ENCODE results near the gene AKAP13. TPM values are rescaled to one million over a fixed set of nuclear protein-coding genes. Genes with fewer than 3 reads are reported as not detected.

Gene AKAP13
- polyA plus RNA-seq, 1 donor from 2014 or later, result 152 TPM

DNA sequence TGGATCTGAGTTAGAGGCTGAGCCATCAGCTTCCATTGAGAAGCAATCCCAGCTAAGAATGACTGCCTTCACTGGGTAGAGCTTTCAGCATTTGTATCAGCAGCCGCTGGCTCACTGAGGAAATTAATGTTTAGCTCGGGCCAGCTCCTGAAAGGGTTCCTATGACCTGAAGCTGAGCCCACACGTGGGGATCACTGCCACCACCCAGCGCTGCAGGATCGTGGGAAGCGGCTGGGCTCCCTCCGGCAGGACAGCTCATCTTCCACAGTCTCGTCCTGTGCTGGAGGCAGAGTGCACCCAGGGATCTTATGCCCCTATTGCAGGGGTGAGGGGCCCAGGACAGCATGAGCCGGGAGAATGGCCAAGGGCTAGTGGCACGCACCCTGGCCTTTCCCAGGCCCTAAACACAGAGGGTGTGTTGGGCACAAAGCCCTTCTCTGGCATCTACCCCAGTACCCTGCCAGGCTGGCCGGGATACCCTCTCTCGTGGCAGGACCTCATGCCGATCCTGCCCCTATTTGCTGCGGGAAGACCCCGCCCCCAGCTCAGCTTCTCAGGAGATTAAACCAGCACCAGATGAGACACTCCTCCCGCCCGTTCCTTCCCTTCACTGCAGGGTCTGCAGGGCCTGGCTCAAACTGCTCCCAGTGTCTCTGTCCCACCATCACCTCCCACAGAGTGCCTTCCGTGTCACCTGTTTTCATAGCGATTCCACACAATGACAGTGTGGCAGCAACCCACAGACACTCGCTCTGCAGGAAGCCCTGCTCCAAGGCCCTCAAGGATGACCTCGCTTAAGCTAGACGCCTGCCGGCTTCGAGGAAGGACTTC lies 385.8 kb downstream of the AKAP13 start:
- H3K4me1 Mint-ChIP-seq, result peaks cover 0 to 1% (median 0%) of the 10 kb centered on the region in 3 donors
- H3K4me3 Mint-ChIP-seq, result no peak overlapping the region
- H3K27ac Mint-ChIP-seq, result no peak overlapping the region
- H3K9me3 Mint-ChIP-seq, result no peaks in the 10 kb centered on the region
- peaks cover 8% of the 10 kb centered on the region for H3K36me3 Mint-ChIP-seq
- H3K27me3 Mint-ChIP-seq, result no peaks in the 10 kb centered on the region

DNA sequence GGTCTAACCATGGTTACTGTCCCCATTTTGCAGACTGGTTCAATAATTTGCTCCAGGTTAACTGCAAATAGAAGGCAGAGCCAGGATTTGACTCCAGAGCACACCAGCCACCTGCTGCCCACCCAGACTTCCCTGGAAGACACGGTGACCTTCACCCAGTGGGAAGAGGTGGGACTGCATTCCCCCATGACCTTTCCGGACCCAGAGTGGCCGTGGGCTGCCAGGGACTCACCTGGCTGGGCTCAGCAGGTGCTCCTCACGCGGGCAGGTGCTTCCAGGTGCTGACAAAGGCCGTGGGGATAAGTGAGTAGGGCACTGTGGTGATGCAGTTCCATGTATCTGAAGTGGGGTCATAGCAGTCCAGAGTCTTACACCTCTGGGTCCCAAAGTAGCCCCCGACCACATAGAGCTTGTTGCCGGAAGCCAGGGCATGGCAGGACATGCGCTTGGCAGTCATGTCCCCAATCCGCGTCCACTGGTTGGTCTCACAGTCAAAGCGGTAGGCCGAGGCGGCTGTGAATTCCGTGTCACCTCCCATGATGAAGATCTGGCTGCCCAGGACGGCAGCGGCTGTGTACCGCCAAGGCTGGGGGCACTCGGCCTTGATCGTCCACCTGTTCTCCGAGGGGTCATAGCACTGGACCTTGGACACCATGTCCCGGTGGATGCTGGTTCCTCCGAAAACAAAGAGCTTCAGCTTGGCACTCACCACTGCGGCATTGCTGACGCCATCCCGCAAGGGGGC lies 387.6 kb downstream of the AKAP13 start:
- Mint-ChIP-seq H3K4me1 (no peaks in the 10 kb centered on the region), H3K36me3 (peaks cover 2% of the 10 kb centered on the region), H3K9me3 (no peaks in the 10 kb centered on the region), H3K27ac (no peak overlapping the region), H3K27me3 (no peaks in the 10 kb centered on the region), H3K4me3 (no peak overlapping the region)

- H3K9me3 Mint-ChIP-seq, result no peaks in the 10 kb centered on the region
- no peaks in the 10 kb centered on the region for H3K4me1 Mint-ChIP-seq
- no peak overlapping the region for H3K27ac Mint-ChIP-seq
- no peak overlapping the region for H3K4me3 Mint-ChIP-seq
- peaks cover 2% of the 10 kb centered on the region for H3K36me3 Mint-ChIP-seq
- H3K27me3 Mint-ChIP-seq, result no peaks in the 10 kb centered on the region
Observed at GRCh38 chr15:85768595-85769168, 388.3 kb downstream of the AKAP13 start.

- Mint-ChIP-seq H3K4me3 (no peak overlapping the region), H3K27ac (no peak overlapping the region), H3K27me3 (no peaks in the 10 kb centered on the region), H3K4me1 (no peaks in the 10 kb centered on the region), H3K9me3 (no peaks in the 10 kb centered on the region), H3K36me3 (peaks cover 2% of the 10 kb centered on the region)
Observed at GRCh38 chr15:85769182-85769900, 388.9 kb downstream of the AKAP13 start.

GRCh38 chr15:85770096-85771041 lies 390.0 kb downstream of the AKAP13 start:
- H3K27me3 Mint-ChIP-seq, result no peaks in the 10 kb centered on the region
- H3K36me3 Mint-ChIP-seq, result peaks cover 2% of the 10 kb centered on the region
- no peaks in the 10 kb centered on the region for H3K9me3 Mint-ChIP-seq
- H3K27ac Mint-ChIP-seq, result no peak overlapping the region
- H3K4me1 Mint-ChIP-seq, result no peaks in the 10 kb centered on the region
- no peak overlapping the region for H3K4me3 Mint-ChIP-seq

- Mint-ChIP-seq H3K27ac (no peak overlapping the region), H3K36me3 (peaks cover 2% of the 10 kb centered on the region), H3K4me3 (no peak overlapping the region), H3K27me3 (no peaks in the 10 kb centered on the region), H3K4me1 (no peaks in the 10 kb centered on the region), H3K9me3 (no peaks in the 10 kb centered on the region)
Observed at GRCh38 chr15:85771271-85771670, 390.9 kb downstream of the AKAP13 start.

- no peaks in the 10 kb centered on the region for H3K4me1 Mint-ChIP-seq
- no peak overlapping the region for H3K4me3 Mint-ChIP-seq
- no peak overlapping the region for H3K27ac Mint-ChIP-seq
- H3K27me3 Mint-ChIP-seq, result no peaks in the 10 kb centered on the region
- H3K36me3 Mint-ChIP-seq, result peaks cover 2% of the 10 kb centered on the region
- no peaks in the 10 kb centered on the region for H3K9me3 Mint-ChIP-seq
Observed at GRCh38 chr15:85771781-85772445, 391.5 kb downstream of the AKAP13 start.

GRCh38 chr15:85772668-85773067 lies 392.3 kb downstream of the AKAP13 start:
- Mint-ChIP-seq H3K27me3 (no peaks in the 10 kb centered on the region), H3K9me3 (no peaks in the 10 kb centered on the region), H3K27ac (no peak overlapping the region), H3K36me3 (no peaks in the 10 kb centered on the region), H3K4me3 (peak overlapping the region in 1 of 4 donors; percentile 51), H3K4me1 (no peaks in the 10 kb centered on the region)

- H3K4me3 Mint-ChIP-seq, result peak overlapping the region in 2 of 4 donors; percentile 45 to 51
- H3K27me3 Mint-ChIP-seq, result no peaks in the 10 kb centered on the region
- no peaks in the 10 kb centered on the region for H3K4me1 Mint-ChIP-seq
- no peaks in the 10 kb centered on the region for H3K36me3 Mint-ChIP-seq
- no peaks in the 10 kb centered on the region for H3K9me3 Mint-ChIP-seq
- H3K27ac Mint-ChIP-seq, result no peak overlapping the region
Observed at GRCh38 chr15:85773249-85773648, 392.8 kb downstream of the AKAP13 start.

GRCh38 chr15:85773970-85774369 lies 393.6 kb downstream of the AKAP13 start:
- no peak overlapping the region for H3K4me3 Mint-ChIP-seq
- H3K4me1 Mint-ChIP-seq, result no peaks in the 10 kb centered on the region
- H3K9me3 Mint-ChIP-seq, result no peaks in the 10 kb centered on the region
- no peaks in the 10 kb centered on the region for H3K36me3 Mint-ChIP-seq
- no peak overlapping the region for H3K27ac Mint-ChIP-seq
- H3K27me3 Mint-ChIP-seq, result no peaks in the 10 kb centered on the region

DNA sequence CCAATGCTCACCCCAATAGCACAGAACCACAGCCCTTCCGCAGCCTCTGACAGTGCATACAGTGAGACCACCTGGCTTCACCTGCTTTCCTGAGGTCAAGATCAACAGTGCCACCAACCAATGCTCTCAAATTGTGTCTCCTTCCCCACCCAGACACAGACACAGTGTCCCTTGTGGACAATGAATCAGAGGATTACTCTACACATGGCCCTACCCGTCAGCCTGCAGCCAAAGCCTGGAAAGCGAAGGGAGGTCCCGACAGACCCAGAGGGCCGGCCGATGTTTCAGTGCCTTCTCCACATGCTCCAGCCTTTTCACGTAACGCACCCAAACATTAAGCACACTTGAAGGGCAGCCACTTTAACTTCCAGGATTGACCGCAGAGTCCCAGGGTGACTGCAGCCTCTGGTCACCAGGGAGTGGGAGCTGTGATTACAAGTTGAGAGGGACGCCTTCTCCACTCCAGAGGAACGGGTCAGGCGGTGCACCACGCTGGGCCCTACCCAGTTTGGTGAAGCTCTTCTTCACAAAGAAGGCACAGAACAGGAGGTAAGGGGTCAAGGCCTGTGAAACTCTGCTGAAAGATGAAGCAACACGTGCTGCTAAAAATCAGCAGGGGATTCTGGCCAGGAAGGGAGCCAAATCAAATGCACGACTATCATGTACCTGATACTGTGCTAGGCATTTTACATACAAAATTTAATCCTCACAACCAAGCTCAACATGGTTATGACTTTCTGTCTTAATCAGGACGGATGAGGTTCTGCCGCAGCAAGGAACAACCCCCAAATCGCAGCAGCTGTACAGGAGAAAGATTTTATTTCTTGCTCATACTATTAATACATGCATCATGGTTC lies 397.1 kb downstream of the AKAP13 start:
- no peak overlapping the region for H3K27ac Mint-ChIP-seq
- H3K27me3 Mint-ChIP-seq, result no peaks in the 10 kb centered on the region
- peaks cover 0 to 3% (median 0%) of the 10 kb centered on the region in 3 donors for H3K4me1 Mint-ChIP-seq
- no peaks in the 10 kb centered on the region for H3K36me3 Mint-ChIP-seq
- H3K4me3 Mint-ChIP-seq, result no peak overlapping the region
- H3K9me3 Mint-ChIP-seq, result no peaks in the 10 kb centered on the region

- H3K4me3 Mint-ChIP-seq, result no peak overlapping the region
- H3K27ac Mint-ChIP-seq, result no peak overlapping the region
- H3K36me3 Mint-ChIP-seq, result no peaks in the 10 kb centered on the region
- peaks cover 0 to 3% (median 0%) of the 10 kb centered on the region in 3 donors for H3K4me1 Mint-ChIP-seq
- no peaks in the 10 kb centered on the region for H3K9me3 Mint-ChIP-seq
- H3K27me3 Mint-ChIP-seq, result no peaks in the 10 kb centered on the region
Observed at GRCh38 chr15:85778107-85778776, 397.8 kb downstream of the AKAP13 start.
